ENCODE results near the gene IFI30.
A peak's percentile ranks its signal among the peaks of the same experiment; 100 is the strongest.

IFI30 gene

GRCh38 chr19:18172331-18173053 lies 1.1 kb upstream of the IFI30 start:
- no peak for DNase-seq

GRCh38 chr19:18173054-18173571 lies 500 bp upstream of the IFI30 start:
- no peak for DNase-seq

- no peak for DNase-seq
Measured at GRCh38 chr19:18174983-18175382, 1.4 kb downstream of the IFI30 start.

- DNase-seq: no peak
Measured at GRCh38 chr19:18176367-18177310, 3.0 kb downstream of the IFI30 start.

- no peak for DNase-seq
Measured at GRCh38 chr19:18179957-18180356, 6.3 kb downstream of the IFI30 start.

- no peak for DNase-seq
Measured at GRCh38 chr19:18183529-18183928, 9.9 kb downstream of the IFI30 start.

GRCh38 chr19:18185538-18185937 lies 11.9 kb downstream of the IFI30 start:
- DNase-seq: no peak

- no peak for DNase-seq
Measured at GRCh38 chr19:18190278-18190677, 16.7 kb downstream of the IFI30 start.

- no peak for DNase-seq
Measured at GRCh38 chr19:18191640-18192062, 18.0 kb downstream of the IFI30 start.

GRCh38 chr19:18192673-18193387 lies 19.2 kb downstream of the IFI30 start, which contains the start of gene MPV17L2:
MPV17L2 (plus strand) TSS chr19:18193218; CDS start chr19:18193282, 64 bp downstream.
- DNase-seq: peak; percentile 99

- DNase-seq: no peak
Measured at GRCh38 chr19:18193388-18194180, 20.0 kb downstream of the IFI30 start.

GRCh38 chr19:18194181-18194530 lies 20.5 kb downstream of the IFI30 start:
- no peak for DNase-seq

GRCh38 chr19:18194554-18195238 lies 21.1 kb downstream of the IFI30 start:
- DNase-seq: no peak

- no peak for DNase-seq
Measured at GRCh38 chr19:18196511-18196845, 22.9 kb downstream of the IFI30 start.

GRCh38 chr19:18197306-18197705 lies 23.7 kb downstream of the IFI30 start:
- DNase-seq: no peak

GRCh38 chr19:18197941-18198340 lies 24.3 kb downstream of the IFI30 start:
- no peak for DNase-seq

- no peak for DNase-seq
Measured at GRCh38 chr19:18198374-18198773, 24.8 kb downstream of the IFI30 start.

- no peak for DNase-seq
Measured at GRCh38 chr19:18202397-18202777, 28.8 kb downstream of the IFI30 start.

- no peak for DNase-seq
Measured at GRCh38 chr19:18202778-18203407, 29.3 kb downstream of the IFI30 start.

GRCh38 chr19:18203408-18203862 lies 29.8 kb downstream of the IFI30 start:
- no peak for DNase-seq

- peak; percentile 99 for DNase-seq
Measured at GRCh38 chr19:18203863-18204393, 30.3 kb downstream of the IFI30 start, which contains the start of gene RAB3A. RAB3A (minus strand) TSS chr19:18204042; CDS start chr19:18202740, 1,302 bp downstream.
